Measurements from ENCODE around the gene SRA1. TPM values are rescaled to one million over a fixed set of nuclear protein-coding genes. Genes with fewer than 3 reads are reported as not detected.

SRA1 gene
- total and polyA plus RNA-seq, 2 of the 8 experiments (the other 6 are each of a cell fraction or from before 2014, with no cell fraction given) = 27.4 to 39.4 TPM

- 0 out of 2 replicates have a peak, but pooled peaks have one; percentile 30 for TF ChIP-seq ATF3 (IDR thresholded peaks at IDR 0.05; ENCODE audit: insufficient read depth, low read depth, low read length)
- TF ChIP-seq POLR2AphosphoS5 (IDR thresholded peaks at IDR 0.05; ENCODE audit: low read depth, low read length) = peak; percentile 75
- TF ChIP-seq KDM4A (IDR thresholded peaks at IDR 0.05; ENCODE audit: low read depth, low read length, severe bottlenecking) = peak; percentile 96
- peak; percentile 85 for TF ChIP-seq SAP30 (IDR thresholded peaks at IDR 0.05; ENCODE audit: insufficient read depth, insufficient replicate concordance, low read length)
- TF ChIP-seq CHD7 (IDR thresholded peaks at IDR 0.05; ENCODE audit: insufficient replicate concordance, low read length) = no peak
- no peak for TF ChIP-seq SRF (IDR thresholded peaks at IDR 0.05; ENCODE audit: low read depth, low read length)
- no peak for TF ChIP-seq RFX5 (IDR thresholded peaks at IDR 0.05; ENCODE audit: borderline replicate concordance, low read depth, low read length)
Measured at GRCh38 chr5:140564196-140565023, 7.1 kb upstream of the SRA1 start, which contains the start of the genes APBB3 and SLC35A4 (continued).

Measured in H1 (cell line).